GM18519 (cell line): Measurements from ENCODE around the gene UBQLN4.
"Not testable (repeated sequence)": the region's sequence is repeated elsewhere in the genome, so short reads cannot be mapped to it uniquely, and the experiment has no call there.

ENCODE experiments used
- ATAC-seq: cut with Tn5 transposase; IDR thresholded peaks from one replicate; pipeline ENCODE4 v1.9.1; 2021; ENCODE audit warnings: mild to moderate bottlenecking, moderate library complexity; ENCODE audit not compliant: unreplicated experiment, low FRiP score

UBQLN4 gene

DNA sequence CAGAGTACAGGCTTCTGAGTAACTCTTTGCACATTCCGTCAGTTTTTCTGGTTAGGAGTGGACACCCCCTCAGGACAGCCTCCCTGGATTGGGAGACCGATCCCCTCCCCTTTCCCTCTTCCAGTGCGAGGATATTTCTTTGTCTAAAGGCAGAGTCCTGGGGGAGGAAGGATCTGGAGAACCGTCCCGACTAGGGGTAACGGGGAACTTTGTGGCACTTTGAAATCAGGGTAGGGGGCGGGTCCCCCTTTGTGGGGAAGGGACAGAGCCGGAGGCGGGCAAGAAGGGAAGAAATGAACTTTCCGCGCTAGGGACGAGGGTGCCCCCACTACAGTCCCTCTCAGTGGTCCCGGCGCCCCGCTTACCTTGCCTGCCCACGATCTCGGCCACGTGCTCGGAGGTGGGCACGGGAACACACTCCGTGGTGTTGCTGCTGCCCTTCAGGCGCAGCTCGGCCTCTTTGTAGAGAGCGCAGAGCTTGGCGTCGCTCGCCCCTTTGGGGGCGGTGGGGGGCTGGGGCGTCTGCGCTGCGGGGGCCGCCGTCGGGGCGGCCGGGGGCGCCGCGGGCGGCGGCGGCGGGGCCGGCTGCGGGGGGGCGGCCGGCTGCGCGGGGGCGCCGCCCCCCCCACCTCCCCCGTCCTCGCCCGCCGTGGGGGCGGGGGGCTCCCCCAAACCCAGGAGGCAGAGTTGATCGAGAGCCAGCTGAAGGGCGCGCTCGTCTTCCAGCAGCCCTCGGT is 27.8 kb upstream of the UBQLN4 start:
- ATAC-seq: no peak

DNA sequence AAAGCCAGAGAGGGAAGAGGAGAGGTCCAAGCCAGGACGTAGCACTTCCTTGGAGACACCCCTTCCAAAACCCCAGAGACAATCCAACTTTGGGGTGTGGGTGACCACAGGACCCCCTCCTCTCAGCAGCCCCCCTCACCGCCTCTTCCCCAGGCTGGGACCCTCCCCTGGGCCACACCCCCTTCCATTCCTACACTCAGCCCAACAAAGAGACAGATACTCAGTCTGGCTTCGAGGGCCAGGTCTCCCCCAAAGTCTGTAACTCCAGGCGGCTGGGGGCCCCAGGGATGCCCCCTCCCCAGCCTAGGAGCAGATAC is 27.2 kb upstream of the UBQLN4 start:
- ATAC-seq: no peak

DNA sequence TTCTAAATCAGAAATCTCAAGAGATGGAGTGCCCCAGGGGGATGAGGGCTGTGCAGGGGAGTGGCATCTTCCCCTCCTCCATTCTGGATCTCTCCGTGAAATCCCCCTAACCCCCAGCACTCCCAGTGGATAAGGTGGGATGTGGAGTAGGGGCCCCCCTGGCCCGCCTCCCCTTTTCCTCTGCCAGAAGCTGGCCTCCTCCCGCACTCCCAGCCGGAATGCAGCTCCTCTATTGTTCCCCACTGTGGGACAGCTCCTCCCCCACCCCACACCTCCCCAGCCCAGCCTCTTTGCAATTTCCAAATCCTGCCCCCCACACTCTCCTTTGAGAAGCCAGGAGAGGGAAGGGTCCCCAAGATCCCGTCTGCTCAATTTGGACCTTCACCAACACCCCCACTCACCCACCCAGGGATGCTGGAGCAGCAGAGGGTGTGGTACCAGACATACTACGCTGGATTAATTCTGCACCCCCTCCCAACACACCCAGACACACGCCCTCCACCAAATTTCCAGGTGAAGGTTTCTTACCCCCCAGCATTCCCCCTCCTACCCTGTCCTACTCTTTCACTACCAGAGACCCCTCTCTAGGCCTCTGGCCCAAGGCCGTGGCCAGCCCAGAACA is 26.8 kb upstream of the UBQLN4 start:
- ATAC-seq: no peak

DNA sequence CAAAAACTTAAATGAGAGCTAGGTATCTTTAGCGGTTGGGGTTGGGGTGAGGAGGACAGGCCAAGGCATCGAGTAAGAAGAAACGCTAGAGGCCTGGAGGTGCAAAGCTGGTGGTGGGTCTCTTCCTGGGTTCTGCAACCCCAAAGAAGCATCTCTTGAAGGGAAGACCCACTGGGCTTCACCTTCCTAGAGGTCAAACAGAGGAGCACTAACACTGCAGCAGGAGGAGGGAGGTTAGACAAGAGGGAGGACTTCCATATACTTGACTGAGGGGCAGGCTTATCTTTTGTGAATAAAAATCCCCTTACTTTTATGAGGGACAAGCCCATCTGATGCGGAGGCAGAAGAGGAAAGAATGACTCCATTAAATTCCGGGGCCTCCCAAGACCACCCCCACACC is 26.2 kb upstream of the UBQLN4 start:
- no peak for ATAC-seq

DNA sequence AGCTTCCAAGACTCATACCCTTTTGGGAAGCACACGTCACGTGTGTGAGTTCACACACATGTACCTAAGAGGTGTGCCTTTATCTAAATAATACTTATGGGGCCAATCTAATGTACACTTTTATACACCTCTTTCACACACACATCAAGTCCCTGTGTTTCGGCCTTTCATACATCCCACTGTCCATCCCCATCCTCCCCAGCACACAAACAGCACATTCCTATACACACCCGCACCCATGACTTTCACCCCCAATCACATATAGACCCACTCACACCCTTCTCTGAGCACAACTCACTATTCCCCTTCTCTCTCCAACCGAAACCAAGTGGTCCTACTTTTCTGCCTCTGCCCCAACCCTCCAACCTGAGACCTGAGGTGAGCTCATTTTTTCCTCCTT is 25.1 kb upstream of the UBQLN4 start:
- ATAC-seq: no peak

DNA sequence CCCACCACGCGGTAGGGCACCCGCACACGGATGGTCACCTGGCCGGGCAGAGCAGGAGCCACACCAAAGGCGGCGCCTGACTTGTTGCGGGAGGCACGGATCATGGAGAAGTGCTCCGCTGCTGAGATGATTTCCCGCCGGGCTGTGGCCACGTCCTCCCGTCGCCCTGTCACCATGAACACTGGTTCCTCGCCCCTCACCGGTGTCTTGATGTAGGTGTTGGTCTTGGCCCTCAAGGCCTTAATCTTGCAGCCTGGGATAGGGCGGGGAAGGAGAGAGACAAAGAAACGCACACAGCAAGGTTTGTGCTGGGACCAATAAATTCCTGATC is 23.8 kb upstream of the UBQLN4 start:
- no peak for ATAC-seq

DNA sequence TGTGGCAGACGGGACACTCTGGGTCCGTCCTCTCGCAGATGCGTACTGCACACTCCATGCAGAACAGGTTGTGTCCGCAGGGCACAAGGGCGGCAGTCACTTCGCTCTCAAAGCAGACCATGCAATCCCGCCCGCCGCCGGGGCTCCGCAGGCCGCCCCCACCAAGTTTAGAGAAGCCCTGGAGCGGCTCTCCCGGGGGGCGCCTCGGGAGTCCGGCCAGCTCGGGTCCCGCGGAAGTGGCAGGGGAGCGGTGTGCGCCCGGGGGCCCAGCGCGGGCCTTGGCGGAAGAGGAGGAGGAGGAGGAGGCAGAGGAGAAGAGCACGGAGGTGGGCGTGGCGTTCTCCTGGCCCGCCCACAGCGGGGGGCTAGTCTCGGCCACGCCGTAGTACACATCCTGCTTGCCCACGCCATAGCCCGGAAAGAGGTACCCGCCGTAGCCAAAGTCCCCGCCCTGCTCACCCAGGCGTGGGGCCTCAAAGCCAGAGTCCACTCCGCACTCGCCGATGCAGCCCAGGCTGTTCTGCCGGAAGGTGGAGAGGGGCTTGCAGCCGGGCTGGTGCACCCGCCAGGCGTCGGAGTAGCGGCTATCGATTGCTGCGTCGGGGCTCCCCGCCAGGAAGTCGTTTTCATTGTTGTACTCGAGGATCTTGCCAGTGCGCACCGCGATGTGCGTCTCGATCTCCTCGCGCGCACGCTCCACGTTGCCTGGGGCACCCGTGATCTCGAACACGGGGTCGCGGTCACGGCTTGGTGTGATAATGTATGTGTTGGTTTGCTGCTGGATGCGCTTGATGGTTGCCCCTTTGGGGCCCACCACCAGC is 23.2 kb upstream of the UBQLN4 start:
- ATAC-seq: no peak

DNA sequence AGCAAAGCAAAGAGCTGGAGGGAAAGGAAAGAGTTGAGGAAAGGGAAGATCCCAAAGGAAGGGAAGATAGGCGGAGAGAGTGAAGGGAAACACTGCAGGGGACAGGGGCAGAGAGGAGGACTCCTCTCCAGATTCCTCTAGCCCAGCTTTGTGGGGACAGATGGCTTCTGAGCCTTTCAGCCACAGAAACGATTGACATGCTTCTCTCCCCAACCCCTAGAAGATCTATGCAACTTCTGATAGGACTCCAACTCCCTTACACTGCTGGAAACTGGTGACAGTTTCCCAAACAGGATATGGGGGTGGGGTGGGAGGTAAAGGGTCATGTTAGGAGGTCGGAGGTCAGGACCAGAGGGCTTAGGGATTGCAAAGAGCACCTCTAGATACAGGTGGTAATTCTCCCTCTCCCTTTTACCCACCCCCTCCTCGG is 22.2 kb upstream of the UBQLN4 start:
- ATAC-seq: no peak

DNA sequence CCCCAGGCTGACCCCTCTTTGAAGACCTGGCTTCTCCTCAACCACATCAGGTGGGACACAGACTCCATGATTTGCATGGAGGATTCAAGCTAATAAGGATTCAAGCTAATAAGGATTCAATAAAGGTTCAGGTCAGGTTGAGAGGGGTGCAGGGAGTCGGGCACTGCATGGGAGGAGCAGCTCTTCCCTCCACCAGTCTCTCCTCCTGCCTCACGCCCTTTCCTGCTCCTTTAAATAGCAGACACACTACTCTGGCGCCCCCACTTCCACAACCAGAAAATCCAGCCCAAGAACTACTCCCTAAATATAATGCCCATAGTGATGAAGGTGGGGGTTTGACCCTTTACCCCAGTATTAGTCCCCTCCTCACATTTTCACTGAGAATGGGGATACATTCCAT is 21.6 kb upstream of the UBQLN4 start:
- no peak for ATAC-seq

DNA sequence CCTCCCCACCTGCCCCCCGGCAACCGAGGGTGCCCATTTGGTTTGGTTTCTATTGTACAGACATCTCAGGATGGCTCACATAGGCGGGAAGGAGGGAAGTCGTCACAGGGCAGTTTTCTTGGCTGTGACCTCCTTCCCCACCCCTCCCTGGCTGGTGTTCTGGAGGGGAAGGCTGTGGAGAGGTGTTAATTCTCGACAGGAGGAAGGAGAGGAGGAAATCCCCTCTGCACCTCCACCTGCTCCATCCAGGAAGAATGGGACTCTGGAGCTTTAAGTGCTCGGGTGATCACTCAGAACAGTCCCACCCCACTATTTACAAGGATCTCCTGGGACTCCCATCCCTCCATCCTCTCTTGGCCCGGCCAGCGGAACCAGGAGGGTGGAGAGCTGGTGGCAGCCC is 21.1 kb upstream of the UBQLN4 start:
- no peak for ATAC-seq

DNA sequence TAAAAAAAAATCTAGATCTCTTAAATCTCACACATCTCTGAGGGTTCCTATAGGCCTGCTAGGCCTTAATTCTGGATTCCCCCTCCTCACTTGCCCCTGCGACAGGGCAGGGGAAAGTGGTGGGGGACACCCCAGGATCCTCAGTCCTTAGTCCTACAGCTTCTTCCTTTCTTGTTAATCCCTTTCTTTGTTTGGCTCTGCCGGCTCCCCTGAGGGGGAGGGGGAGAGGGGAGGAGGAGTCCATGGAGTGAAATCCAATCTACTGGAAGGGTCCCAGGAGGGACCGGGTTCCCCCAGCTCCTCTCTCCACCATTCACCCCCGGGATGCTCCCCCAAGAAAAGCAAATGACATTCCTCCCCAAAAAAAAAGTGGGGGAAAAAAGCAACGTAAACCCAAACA is 20.1 kb upstream of the UBQLN4 start:
- ATAC-seq: no peak

DNA sequence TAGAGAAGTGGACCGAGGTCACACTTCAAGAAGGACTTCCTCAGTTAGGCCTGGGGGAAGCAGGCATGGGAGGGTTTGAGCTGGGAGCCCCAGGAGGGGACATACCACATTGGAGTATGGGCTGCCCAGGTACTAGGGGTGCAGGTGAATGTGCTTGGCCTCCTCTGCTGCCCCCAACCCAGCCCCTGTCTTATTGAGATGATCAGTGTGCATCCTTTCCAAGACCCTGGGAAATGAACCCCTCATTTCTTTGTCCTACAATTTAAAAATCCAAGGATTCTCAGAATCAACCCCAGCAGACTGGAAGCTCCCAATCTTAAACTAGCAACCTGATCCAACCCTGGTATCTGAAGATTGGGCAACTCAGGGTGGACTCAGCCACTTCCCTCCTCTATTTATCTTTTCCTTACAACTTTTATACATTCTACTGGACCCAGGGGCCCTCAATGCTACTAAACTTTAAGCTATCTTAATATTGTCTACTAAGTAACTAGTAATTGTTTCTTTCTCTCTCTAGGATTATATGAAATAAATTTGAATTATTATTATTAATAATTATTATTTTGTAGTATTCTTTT is 19.6 kb upstream of the UBQLN4 start:
- ATAC-seq: no peak

DNA sequence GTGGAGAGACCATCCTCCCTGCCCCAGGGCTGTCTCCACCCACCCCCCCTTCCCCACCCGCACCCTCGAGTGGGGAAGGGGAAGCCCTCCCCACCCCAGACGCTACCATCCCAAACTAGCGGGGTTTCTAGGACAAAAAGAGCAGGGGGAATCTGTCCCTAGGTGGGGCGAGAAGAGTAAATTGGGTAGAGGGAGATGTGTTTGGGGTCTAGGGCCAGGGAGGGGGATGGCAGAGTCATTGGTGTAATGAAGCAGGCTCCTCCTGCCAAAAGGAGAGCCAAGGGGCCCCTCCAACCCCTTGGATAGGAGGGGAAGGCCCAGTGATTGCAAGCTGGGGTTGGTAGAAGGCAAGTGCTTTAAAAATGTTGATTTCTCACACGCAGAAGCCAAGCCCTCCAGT is 18.7 kb upstream of the UBQLN4 start:
- no peak for ATAC-seq

DNA sequence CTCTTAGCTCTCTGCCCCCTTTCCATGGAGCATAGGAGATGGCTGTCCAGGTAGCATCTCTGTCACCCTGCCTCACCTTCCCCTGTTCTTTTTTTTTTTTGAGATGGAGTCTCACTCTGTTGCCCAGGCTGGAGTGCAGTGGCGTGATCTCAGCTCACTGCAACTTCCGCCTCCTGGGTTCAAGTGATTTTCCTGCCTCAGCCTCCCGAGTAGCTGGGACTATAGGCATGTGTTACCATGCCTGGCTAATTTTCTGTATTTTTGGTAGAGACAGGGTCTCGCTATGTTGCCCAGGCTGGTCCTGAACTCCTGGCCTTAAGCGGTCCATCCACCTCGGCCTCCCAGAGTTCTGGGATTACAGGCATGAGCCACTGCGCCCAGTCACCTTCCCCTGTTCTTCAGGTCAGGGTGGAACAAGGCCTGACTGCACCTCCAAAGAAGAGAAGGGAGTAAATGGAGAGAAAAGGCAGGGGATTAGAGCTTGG is 17.8 kb upstream of the UBQLN4 start:
- not testable (repeated sequence) for ATAC-seq

DNA sequence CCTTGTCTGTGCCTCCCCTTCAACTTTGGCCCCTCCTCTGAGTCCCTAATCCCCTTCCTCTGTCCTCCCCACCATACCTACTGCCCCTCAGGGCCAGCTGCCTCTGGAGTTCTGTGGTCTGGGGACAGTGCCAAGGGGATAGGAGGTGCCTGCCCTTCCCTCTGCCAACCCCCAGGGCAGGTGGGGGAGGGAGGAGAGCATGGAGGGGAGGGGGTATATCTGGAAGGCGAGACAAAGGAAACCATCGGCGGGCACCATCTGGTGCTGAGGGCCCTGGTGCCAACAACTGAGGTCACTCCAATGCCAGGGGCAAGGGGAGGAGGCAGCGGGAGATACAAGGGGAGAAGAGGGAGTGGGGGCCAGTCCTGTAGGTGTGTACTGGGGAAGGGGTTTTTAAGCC is 16.9 kb upstream of the UBQLN4 start:
- no peak for ATAC-seq

DNA sequence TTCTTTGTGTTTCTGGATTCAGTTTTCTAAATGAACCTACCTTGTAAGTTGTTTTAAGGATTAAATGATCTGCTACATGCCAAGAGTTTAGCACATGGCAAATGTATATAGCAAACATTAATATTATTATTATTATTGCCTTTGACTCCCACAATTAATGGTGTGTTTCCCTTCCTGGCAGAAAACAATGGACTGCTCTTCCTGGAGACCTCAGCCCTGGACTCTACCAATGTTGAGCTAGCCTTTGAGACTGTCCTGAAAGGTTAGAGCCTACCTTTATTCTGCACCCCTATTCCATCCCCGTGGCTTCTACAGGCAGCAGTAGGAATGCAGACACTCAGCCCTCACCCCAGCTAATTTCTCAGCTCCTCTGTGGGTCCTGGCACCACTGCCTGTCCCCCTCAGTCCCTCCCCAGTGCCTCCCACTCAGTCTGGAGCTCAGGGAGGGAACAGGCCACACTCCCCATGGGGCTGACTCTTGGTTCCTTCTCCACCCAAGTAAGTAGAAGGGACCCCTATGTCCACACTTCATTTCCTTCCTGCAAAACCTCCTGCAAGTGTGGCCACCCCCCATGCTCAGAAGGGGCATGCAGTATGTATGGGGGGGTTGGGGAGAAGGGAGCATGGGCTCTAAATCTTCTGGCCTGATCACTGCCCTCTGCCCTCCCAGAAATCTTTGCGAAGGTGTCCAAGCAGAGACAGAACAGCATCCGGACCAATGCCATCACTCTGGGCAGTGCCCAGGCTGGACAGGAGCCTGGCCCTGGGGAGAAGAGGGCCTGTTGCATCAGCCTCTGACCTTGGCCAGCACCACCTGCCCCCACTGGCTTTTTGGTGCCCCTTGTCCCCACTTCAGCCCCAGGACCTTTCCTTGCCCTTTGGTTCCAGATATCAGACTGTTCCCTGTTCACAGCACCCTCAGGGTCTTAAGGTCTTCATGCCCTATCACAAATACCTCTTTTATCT is 16.2 kb upstream of the UBQLN4 start:
- no peak for ATAC-seq

DNA sequence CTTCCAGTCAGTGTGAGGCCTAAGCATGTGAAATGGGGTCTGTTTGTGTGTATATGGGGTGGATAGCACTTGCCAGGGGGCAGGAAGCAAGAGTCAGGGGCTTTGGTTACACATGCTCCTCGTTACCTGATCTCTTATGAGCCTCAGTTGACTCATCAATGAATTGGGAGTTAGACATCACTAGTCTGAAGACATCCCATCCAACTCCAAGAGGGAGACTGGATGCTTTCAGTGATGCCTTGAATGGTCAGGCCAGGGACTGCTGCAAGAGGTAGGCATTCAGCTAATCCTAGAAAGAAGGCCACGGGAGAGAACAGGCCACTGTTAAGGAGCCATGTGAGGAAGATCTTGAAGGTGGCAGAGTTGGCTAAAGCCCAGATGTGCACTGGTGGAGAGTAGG is 13.7 kb upstream of the UBQLN4 start:
- ATAC-seq: no peak

DNA sequence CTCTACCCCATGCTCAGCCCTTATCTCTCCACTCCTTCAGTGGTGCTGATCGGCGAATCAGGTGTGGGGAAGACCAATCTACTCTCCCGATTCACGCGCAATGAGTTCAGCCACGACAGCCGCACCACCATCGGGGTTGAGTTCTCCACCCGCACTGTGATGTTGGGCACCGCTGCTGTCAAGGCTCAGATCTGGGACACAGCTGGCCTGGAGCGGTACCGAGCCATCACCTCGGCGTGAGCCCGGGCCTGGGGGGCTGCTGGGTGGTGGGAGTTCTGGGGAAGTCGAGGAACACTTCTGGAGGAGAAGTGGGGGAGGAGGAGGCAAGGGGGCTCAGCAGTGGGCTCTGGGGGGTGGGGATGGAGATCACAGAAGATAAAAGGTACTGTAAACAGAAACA is 12.3 kb upstream of the UBQLN4 start:
- no peak for ATAC-seq

DNA sequence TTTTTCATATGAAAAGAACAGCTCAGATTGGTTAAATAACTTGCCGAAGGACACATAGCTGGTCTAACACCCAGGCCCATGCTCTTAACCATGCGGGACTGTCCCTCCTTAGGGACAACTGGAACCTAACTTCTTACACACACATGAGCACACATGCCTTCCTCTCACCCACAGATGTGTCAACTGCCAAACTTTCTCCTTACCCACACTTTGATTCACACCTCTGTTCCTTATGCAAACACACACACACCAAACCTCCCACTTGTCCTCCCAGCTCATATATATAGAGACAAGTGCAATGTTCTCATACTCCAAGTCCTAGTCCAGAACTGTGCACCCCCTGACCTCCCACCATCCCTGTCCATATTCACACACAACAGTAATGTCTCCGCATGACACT is 11.6 kb upstream of the UBQLN4 start:
- no peak for ATAC-seq

DNA sequence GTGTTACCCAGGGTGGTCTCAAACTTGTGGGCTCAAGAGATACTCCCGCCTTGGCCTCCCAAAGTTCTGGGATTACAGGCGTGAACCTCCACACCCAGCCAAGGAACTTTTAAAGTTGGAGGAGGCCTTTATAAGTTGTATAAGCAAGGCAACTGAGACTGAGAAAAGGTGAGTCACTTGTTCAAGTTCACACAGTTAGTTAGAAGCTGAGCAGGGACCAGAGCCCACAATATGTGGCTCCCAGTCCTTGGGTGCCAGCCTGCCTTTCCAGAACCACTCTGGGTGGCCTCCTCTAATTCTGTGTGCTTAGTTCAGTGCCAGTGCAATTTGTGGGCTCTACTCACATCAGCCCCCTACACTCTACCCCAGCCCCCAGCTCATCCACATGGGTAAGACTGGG is 11.0 kb upstream of the UBQLN4 start:
- ATAC-seq: no peak

DNA sequence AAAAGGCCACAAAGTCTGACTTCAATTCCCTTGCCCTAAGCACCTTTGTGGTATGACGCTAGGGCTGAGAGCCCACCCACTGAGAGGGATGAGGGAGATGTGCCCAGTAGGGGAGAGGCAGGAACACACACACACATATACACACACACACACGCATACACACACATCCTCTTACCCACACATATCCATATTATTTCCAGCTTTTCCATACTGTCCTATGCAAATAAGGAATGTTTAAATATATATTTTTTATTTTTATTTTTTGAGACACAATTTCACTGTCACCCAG is 10.3 kb upstream of the UBQLN4 start:
- no peak for ATAC-seq
